22Rv1 (cell line): ENCODE measurements around the gene TATDN3.
"Not testable (repeated sequence)": the region's sequence is repeated elsewhere in the genome, so short reads cannot be mapped to it uniquely, and the experiment has no call there.

Source experiments
- H3K27ac ChIP-seq: fragments of 450-650 bp; 2 replicates; pipeline ENCODE4 v1.5.1; 2017
- CTCF ChIP-seq: fragments of 450-650 bp; IDR thresholded peaks from 2 replicates; pipeline ENCODE4 v1.5.1; 2017; ENCODE audit warnings: mild to moderate bottlenecking
- ZFX ChIP-seq: fragments of 450-650 bp; IDR thresholded peaks from 2 replicates; pipeline ENCODE4 v1.6.1; 2017; ENCODE audit warnings: antibody characterized with exemption, borderline replicate concordance

Gene TATDN3

DNA sequence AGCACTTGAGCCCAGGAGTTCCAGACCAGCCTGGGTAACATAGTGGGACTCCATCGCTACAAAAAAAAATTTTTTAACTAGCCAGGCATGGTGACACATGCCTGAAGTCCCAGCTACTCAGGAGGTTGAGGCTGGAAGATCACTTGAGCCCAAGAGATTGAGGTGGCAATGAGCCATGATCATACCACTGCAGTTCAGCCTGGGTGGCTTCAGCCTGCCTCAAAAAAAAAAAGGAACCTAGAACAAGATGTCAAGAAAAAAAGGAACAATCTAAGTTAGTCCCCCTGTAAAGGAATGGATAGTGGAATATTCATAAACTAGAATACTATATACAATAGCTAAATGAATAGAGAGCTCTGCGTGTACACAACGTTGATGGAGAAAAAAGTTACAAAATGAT is 14.5 kb upstream of the TATDN3 start:
- TF ChIP-seq CTCF, result no peak
- TF ChIP-seq ZFX, result no peak
- no peak overlapping the region for H3K27ac ChIP-seq

GRCh38 chr1:212779086-212779485 is 12.6 kb upstream of the TATDN3 start:
- H3K27ac ChIP-seq, result not testable (repeated sequence)

DNA sequence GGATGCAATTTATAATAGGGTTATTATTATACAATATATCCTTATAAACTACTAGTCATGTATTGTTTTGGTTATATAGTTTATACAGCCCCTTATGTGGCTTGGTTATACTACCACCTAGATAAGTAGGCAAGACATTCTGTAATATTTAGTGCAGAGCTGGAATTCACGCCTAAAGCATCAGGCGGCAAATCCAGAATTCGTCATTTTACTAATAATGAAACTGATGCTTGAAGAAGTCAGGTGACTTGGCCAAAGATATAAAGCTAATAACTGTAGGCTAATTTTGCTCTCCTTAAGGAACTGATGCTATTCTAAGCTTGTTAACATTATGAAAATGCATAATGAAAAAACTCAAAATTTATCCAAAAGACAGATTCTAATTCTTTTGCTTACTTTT is 10.9 kb upstream of the TATDN3 start:
- no peak for TF ChIP-seq CTCF
- no peak for TF ChIP-seq ZFX
- no peak overlapping the region for H3K27ac ChIP-seq

- no peak overlapping the region for H3K27ac ChIP-seq
- TF ChIP-seq ZFX (no peak), CTCF (no peak)
Measured at GRCh38 chr1:212781225-212781624, 10.5 kb upstream of the TATDN3 start.

GRCh38 chr1:212782422-212783154 is 9.1 kb upstream of the TATDN3 start:
- no peak overlapping the region for H3K27ac ChIP-seq
- TF ChIP-seq CTCF (peak; percentile 85), ZFX (no peak)

DNA sequence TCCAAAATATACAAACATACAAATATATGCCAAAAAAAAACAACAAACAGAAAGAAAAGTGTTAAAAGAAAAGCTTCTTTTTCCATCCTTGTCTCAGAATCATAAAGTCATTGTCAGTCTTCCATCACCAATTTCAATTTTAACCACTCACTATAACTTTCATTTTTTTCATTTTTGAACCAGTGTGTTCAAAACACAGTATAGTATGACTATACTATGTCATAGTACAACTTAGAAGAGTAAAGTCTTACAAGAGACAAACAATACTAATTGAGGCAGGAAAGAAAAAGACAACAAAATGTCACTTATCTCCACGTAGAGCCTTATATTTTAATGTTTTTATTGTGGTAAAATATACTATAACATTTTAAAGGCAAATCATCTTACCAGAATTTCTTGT is 7.7 kb upstream of the TATDN3 start:
- no peak for TF ChIP-seq CTCF
- TF ChIP-seq ZFX, result no peak
- no peak overlapping the region for H3K27ac ChIP-seq

- no peak for TF ChIP-seq ZFX
- TF ChIP-seq CTCF, result no peak
- no peak overlapping the region for H3K27ac ChIP-seq
Measured at GRCh38 chr1:212785871-212786270, 5.8 kb upstream of the TATDN3 start.

GRCh38 chr1:212791261-212791675 is 426 bp upstream of the TATDN3 start:
- TF ChIP-seq CTCF (0 out of 2 replicates have a peak, but pooled peaks have one; percentile 3), ZFX (no peak)
- peak overlapping the region; percentile 86 for H3K27ac ChIP-seq
